SK-N-SH (cell line): Measurements from ENCODE around the gene NACA2. TPM values are rescaled to one million over a fixed set of nuclear protein-coding genes. Genes with fewer than 3 reads are reported as not detected.

ENCODE experiments used
- CTCF ChIA-PET: fragments of 300-600, 350-600 bp; formaldehyde crosslinking; extraction: SDS; loops from one replicate; lab custom pipeline; 2021; lab: Yijun Ruan, JAX
- POLR2A ChIA-PET: fragments of 350-600 bp; sonication (Branson Sonifier 250); formaldehyde crosslinking; extraction: SDS; loops from one replicate; lab custom pipeline; 2020; ENCODE audit warnings: antibody characterized with exemption, inconsistent platforms; lab: Yijun Ruan, JAX
- DNase-seq: peaks from one replicate; pipeline ENCODE4 v3.0.0; 2012
- H2AFZ ChIP-seq: fragments of 200-600 bp; sonication (generic); 2 replicates; pipeline ENCODE4 v1.8.1; 2016; ENCODE audit warnings: antibody characterized with exemption, mild to moderate bottlenecking, low read depth
- H3F3A ChIP-seq: fragments of 200-600 bp; sonication (generic); replicated peaks from 2 replicates; pipeline ENCODE3; 2016; ENCODE audit warnings: antibody characterized with exemption, mild to moderate bottlenecking; ENCODE audit not compliant: insufficient read depth
- H3K27ac ChIP-seq, 2 experiments: fragments of 200-500 bp in 1 of 2; fragments of 200-600 bp in 1 of 2; sonication (Bioruptor generic) in 1 of 2; sonication (generic), shearing (Covaris generic) in 1 of 2; 2 replicates each; pipeline versions ENCODE4 v1.5.1 to v1.6.1; 2014 to 2016; ENCODE audit warnings: low read depth in 2 of 2, inconsistent platforms in 1 of 2, low read length in 1 of 2, mild to moderate bottlenecking in 1 of 2, mixed read lengths in 1 of 2
- H3K27me3 ChIP-seq: fragments of 200-600 bp; sonication (generic), shearing (Covaris generic); 2 replicates; pipeline ENCODE4 v1.6.1; 2016; ENCODE audit warnings: mixed run types; ENCODE audit not compliant: insufficient read depth
- H3K36me3 ChIP-seq, 2 experiments: fragments of 200-500 bp in 1 of 2; fragments of 200-600 bp in 1 of 2; sonication (Bioruptor generic) in 1 of 2; sonication (generic) in 1 of 2; replicated peaks in 1 of 2; 2 replicates each; pipeline versions ENCODE3 to v1.5.1; 2014 to 2016; ENCODE audit warnings: low read length in 1 of 2, mild to moderate bottlenecking in 1 of 2; ENCODE audit not compliant: insufficient read depth in 2 of 2, control insufficient read depth in 1 of 2
- H3K4me1 ChIP-seq, 2 experiments: fragments of 200-500 bp in 1 of 2; fragments of 200-600 bp in 1 of 2; sonication (Bioruptor generic) in 1 of 2; sonication (generic), shearing (Covaris generic) in 1 of 2; 2 replicates each; pipeline versions ENCODE4 v1.5.1 to v1.6.1; 2014 to 2016; ENCODE audit warnings: low read depth in 1 of 2, low read length in 1 of 2, mixed run types in 1 of 2; ENCODE audit not compliant: insufficient read depth in 2 of 2, control insufficient read depth in 1 of 2
- H3K4me2 ChIP-seq: fragments of 200-600 bp; sonication (generic), shearing (Covaris generic); 2 replicates; pipeline ENCODE4 v1.6.1; 2017; ENCODE audit warnings: mixed run types
- H3K4me3 ChIP-seq, 2 experiments: fragments of 200-500 bp in 1 of 2; fragments of 200-600 bp in 1 of 2; sonication (Bioruptor generic) in 1 of 2; sonication (generic), shearing (Covaris generic) in 1 of 2; 2 replicates each; pipeline versions ENCODE4 v1.5.1 to v1.8.1; 2014 to 2016; ENCODE audit warnings: low read depth in 2 of 2, inconsistent platforms in 1 of 2, low read length in 1 of 2, mild to moderate bottlenecking in 1 of 2, mixed read lengths in 1 of 2, moderate library complexity in 1 of 2
- H3K79me2 ChIP-seq: fragments of 200-600 bp; sonication (generic); 2 replicates; pipeline ENCODE4 v1.8.1; 2017; ENCODE audit warnings: mild to moderate bottlenecking; ENCODE audit not compliant: insufficient read depth
- H3K9ac ChIP-seq: fragments of 200-600 bp; sonication (generic); 2 replicates; pipeline ENCODE4 v1.6.1; 2017; ENCODE audit warnings: mixed run types
- H3K9me2 ChIP-seq: fragments of 200-600 bp; sonication (generic); 2 replicates; pipeline ENCODE4 v1.6.1; 2017; ENCODE audit warnings: mixed run types
- H3K9me3 ChIP-seq: fragments of 200-600 bp; sonication (generic); 2 replicates; pipeline ENCODE4 v1.6.1; 2017; ENCODE audit warnings: mixed run types, mild to moderate bottlenecking, moderate library complexity
- H4K20me1 ChIP-seq: fragments of 200-600 bp; sonication (generic); 2 replicates; pipeline ENCODE4 v1.6.1; 2017; ENCODE audit warnings: mild to moderate bottlenecking, mixed run types; ENCODE audit not compliant: insufficient read depth
- ELF1 ChIP-seq: IDR thresholded peaks from 2 replicates; pipeline ENCODE4 v1.4.0; 2012
- EZH2phosphoT487 ChIP-seq: fragments of 200-600 bp; sonication (generic); IDR thresholded peaks from 2 replicates; pipeline ENCODE4 v1.6.1; 2017; ENCODE audit warnings: low read depth, mixed run types, mild to moderate bottlenecking, antibody characterized with exemption, moderate library complexity, borderline replicate concordance
- GABPA ChIP-seq: IDR thresholded peaks from 2 replicates; pipeline ENCODE4 v1.4.0; 2012; ENCODE audit warnings: low read depth, mild to moderate bottlenecking
- JUND ChIP-seq: IDR thresholded peaks from 2 replicates; pipeline ENCODE4 v1.4.0; 2012
- MXI1 ChIP-seq: IDR thresholded peaks from 2 replicates; pipeline ENCODE4 v1.6.1; 2012; ENCODE audit warnings: mild to moderate bottlenecking, low read depth, low read length, improper control_type of control experiment
- PBX3 ChIP-seq: IDR thresholded peaks from 2 replicates; pipeline ENCODE4; 2012
- POLR2AphosphoS5 ChIP-seq: IDR thresholded peaks from 2 replicates; pipeline ENCODE4 v1.6.1; 2012; ENCODE audit warnings: low read depth, low read length
- RAD21 ChIP-seq: IDR thresholded peaks from 2 replicates; pipeline ENCODE4 v1.6.1; 2012; ENCODE audit warnings: mild to moderate bottlenecking, low read length
- SIN3A ChIP-seq: IDR thresholded peaks from 2 replicates; pipeline ENCODE4 v1.6.1; 2012; ENCODE audit warnings: low read depth, mild to moderate bottlenecking, low read length, moderate library complexity, borderline replicate concordance
- TAF1 ChIP-seq: IDR thresholded peaks from 2 replicates; pipeline ENCODE4 v1.6.1; 2012; ENCODE audit warnings: low read depth, mild to moderate bottlenecking, low read length, moderate library complexity, borderline replicate concordance
- TCF12 ChIP-seq: IDR thresholded peaks from 2 replicates; pipeline ENCODE4 v1.4.0; 2012
- WGBS: methylation state at CpG from one replicate; pipeline ENCODE4 v1.1.6; 2017; ENCODE audit warnings: low lambda C conversion rate; 5-methylcytosine and 5-hydroxymethylcytosine counted together
- polyA plus RNA-seq, 3 experiments: library from polyadenylated mRNA; depleted of rRNA; stranded (reverse); fragments of >200 nt; gene quantifications; 2 replicates each; pipeline ENCODE4 v1.2.3, GENCODE V29; 2012
- TF ChIP-seq, protein P1 (sequence below): fragments of 150-350 bp; IDR thresholded peaks from 2 replicates; pipeline ENCODE4 v1.6.1; 2017; ENCODE audit warnings: antibody characterized with exemption, low read length, low read depth, borderline replicate concordance
- TF ChIP-seq, protein P2 (sequence below): fragments of 200-600 bp; sonication (generic); IDR thresholded peaks from 2 replicates; pipeline ENCODE4 v1.6.1; 2017; ENCODE audit warnings: antibody characterized with exemption, mild to moderate bottlenecking, moderate library complexity
- TF ChIP-seq, protein P3 (sequence below): IDR thresholded peaks from 2 replicates; pipeline ENCODE4 v1.4.0; 2012; ENCODE audit warnings: low read depth, borderline replicate concordance

NACA2 gene
- polyA plus RNA-seq, 1 of the 3 experiments (the other 2 are of a cell fraction): not detected

- Histone ChIP-seq H3K4me1 (peaks cover 0 to 6% of the 10 kb centered on the region in 2 experiments; a peak in 1 of 4 replicates), H3K36me3 (no peaks in the 10 kb centered on the region), H3K27me3 (no peaks in the 10 kb centered on the region), H4K20me1 (no peaks in the 10 kb centered on the region), H3F3A (no peaks in the 10 kb centered on the region), H2AFZ (no peak overlapping the region), H3K79me2 (no peaks in the 10 kb centered on the region), H3K4me2 (no peak overlapping the region), H3K27ac (no peak overlapping the region), H3K9me2 (no peaks in the 10 kb centered on the region), H3K9me3 (no peaks in the 10 kb centered on the region), H3K4me3 (no peak overlapping the region), H3K9ac (no peak overlapping the region)
- 81% methylated on average over 5 of the region's 5 CpGs for WGBS
- TF ChIP-seq TCF12 (no peak), JUND (no peak), RAD21 (no peak), PBX3 (no peak), TAF1 (no peak), MXI1 (no peak), POLR2AphosphoS5 (no peak), GABPA (no peak), EZH2phosphoT487 (no peak), SIN3A (no peak), ELF1 (no peak)
- TF ChIP-seq, protein P1, sequence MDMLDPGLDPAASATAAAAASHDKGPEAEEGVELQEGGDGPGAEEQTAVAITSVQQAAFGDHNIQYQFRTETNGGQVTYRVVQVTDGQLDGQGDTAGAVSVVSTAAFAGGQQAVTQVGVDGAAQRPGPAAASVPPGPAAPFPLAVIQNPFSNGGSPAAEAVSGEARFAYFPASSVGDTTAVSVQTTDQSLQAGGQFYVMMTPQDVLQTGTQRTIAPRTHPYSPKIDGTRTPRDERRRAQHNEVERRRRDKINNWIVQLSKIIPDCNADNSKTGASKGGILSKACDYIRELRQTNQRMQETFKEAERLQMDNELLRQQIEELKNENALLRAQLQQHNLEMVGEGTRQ: no peak
- TF ChIP-seq, protein P2, sequence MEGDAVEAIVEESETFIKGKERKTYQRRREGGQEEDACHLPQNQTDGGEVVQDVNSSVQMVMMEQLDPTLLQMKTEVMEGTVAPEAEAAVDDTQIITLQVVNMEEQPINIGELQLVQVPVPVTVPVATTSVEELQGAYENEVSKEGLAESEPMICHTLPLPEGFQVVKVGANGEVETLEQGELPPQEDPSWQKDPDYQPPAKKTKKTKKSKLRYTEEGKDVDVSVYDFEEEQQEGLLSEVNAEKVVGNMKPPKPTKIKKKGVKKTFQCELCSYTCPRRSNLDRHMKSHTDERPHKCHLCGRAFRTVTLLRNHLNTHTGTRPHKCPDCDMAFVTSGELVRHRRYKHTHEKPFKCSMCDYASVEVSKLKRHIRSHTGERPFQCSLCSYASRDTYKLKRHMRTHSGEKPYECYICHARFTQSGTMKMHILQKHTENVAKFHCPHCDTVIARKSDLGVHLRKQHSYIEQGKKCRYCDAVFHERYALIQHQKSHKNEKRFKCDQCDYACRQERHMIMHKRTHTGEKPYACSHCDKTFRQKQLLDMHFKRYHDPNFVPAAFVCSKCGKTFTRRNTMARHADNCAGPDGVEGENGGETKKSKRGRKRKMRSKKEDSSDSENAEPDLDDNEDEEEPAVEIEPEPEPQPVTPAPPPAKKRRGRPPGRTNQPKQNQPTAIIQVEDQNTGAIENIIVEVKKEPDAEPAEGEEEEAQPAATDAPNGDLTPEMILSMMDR: no peak
- TF ChIP-seq, protein P3, sequence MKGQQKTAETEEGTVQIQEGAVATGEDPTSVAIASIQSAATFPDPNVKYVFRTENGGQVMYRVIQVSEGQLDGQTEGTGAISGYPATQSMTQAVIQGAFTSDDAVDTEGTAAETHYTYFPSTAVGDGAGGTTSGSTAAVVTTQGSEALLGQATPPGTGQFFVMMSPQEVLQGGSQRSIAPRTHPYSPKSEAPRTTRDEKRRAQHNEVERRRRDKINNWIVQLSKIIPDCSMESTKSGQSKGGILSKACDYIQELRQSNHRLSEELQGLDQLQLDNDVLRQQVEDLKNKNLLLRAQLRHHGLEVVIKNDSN: no peak
- CTCF ChIA-PET: interaction anchor here (0.8 to 1.7 kb wide), 3 partner anchors 11 to 125 kb away, joined by 3 to 12 read pairs (median 3); no protein-coding TSS in a partner anchor
- POLR2A ChIA-PET: no interaction called here
- DNase-seq: no peak
Observed at GRCh38 chr17:61594294-61594825, 3.3 kb upstream of the NACA2 start.
